Smooth muscle cell of bladder (primary cell): ENCODE data around the gene RALGDS. TPM values are rescaled to one million over a fixed set of nuclear protein-coding genes. Genes with fewer than 3 reads are reported as not detected.

Source experiments
- total RNA-seq: library from RNA; depleted of rRNA; stranded (reverse); fragments of >200 nt; gene quantifications from 2 replicates; pipeline ENCODE4 v1.2.3, GENCODE V29; 2014

Gene RALGDS
- 16.5 and 25.2 TPM in 2 replicates for total RNA-seq

DNA sequence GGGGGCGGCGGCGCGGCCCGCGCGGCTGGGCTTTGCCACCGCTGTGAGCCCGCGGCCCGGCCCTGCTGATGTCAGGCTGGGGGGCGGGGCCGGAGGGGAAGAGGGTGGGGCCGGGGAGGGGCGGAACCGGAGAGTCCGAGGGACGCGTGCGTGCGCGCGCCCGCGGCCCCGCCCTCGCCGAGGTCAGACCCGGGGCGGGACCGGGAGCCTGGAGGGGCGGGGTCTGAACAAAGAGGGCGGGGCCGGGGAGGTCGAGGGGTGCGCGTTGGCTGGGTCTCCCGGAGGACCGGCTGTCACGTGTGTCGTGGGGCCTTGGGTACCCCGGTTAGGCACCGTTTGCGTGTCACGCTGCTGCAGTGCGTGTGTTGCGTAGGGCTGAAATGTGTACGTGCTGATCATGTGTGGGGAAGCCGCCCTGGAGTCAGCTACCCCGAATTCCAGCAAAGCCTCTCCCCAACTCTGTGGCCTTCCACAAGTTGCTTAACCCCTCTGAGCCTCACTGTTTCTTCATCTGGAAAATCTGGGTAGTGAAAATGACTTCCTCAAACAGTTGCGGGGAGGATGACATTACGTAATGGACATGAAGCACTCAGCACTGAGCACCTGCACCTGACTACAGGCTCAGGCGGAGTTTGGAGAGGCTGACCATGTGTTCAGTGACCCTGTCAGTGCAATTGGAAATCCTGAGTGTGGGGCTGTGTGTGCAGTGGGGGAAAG lies at the start of gene RALGDS:
TSS of gene RALGDS (minus strand) at position 43 of the 717 bp plus-strand sequence. CDS start 86 bp downstream, outside the sequence.

DNA sequence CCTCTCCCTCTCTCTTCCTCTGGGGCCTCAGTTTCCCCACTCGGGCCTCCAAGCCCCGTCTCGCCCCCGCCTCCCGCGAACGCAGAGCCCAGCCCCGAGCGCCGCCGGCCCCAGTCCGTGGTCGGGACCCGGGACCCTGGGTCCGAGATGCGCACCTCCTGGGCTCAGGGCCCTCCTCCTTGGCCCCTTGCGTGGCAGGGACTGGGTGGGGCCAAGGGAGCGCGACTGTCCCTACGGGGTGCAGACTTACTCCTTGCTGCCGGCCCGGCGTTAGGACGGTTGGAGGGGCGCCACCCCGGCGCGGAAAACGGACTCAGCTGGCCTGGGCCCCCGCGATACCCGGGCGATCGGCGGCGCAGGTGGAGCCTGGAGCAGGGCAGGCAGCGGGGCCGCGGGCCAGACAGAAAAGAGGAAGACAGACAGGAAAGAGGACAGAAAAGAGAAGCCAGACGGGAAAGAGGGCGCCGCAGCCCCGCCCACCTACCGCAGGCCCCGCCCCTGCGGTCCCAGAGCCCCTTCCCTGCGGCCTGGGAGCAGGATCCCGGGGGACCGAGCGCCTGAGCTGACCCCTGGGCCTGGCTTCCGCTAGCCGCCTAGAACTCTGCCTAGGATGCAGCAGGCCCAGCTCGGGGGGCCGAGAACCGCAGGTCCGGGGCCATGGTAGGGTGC lies 42.6 kb upstream of the RALGDS start, which contains the start of gene GBGT1:
TSS of gene GBGT1 (minus strand) at position 411 of the 669 bp plus-strand sequence. CDS start 1,502 bp downstream, outside the sequence.

DNA sequence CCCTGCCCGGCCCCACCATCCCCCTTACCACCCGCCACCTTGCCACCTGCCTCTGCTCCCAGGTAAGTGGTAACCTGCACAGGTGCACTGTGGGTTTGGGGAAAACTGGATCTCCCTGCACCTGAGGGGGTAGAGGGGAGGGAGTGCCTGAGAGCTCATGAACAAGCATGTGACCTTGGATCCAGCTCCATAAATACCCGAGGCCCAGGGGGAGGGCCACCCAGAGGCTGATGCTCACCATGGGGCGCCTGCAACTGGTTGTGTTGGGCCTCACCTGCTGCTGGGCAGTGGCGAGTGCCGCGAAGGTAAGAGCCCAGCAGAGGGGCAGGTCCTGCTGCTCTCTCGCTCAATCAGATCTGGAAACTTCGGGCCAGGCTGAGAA lies 59.3 kb downstream of the RALGDS start, which contains the start of gene CEL:
TSS of gene CEL (plus strand) at position 218 of the 382 bp plus-strand sequence. CDS start at position 240, 22 bp downstream.

Other genes starting within 250 kb of the RALGDS start
- gene AK8, start 243.0 kb downstream of the RALGDS start, total RNA-seq: 0.37 and 0.57 TPM in 2 replicates
- 3.1 and 3.3 TPM in 2 replicates for gene SPACA9, start 242.3 kb downstream of the RALGDS start, total RNA-seq
- 26.5 and 34.3 TPM in 2 replicates for gene TSC1, start 176.6 kb downstream of the RALGDS start, total RNA-seq
- gene GFI1B, start 142.5 kb downstream of the RALGDS start, total RNA-seq: not detected in 2 replicates
- 30.3 and 32.6 TPM in 2 replicates for gene GTF3C5, start 90.2 kb downstream of the RALGDS start, total RNA-seq
- 0.14 and 0.18 TPM in 2 replicates for gene CEL, start 59.3 kb downstream of the RALGDS start, total RNA-seq
- gene GBGT1, start 42.7 kb upstream of the RALGDS start, total RNA-seq: 6.8 and 7.8 TPM in 2 replicates
- not detected in 2 replicates for gene OBP2B, start 88.0 kb upstream of the RALGDS start, total RNA-seq
- gene ABO, start 154.0 kb upstream of the RALGDS start, total RNA-seq: not detected in 2 replicates
- 7.4 and 11.6 TPM in 2 replicates for gene SURF6, start 214.9 kb upstream of the RALGDS start, total RNA-seq
- 7.7 and 9.5 TPM in 2 replicates for gene MED22, start 226.9 kb upstream of the RALGDS start, total RNA-seq
- 2,732 and 3,145 TPM in 2 replicates for gene RPL7A, start 227.0 kb upstream of the RALGDS start, total RNA-seq
- gene SURF1, start 235.2 kb upstream of the RALGDS start, total RNA-seq: 35.4 and 45.7 TPM in 2 replicates
- 9.8 and 11.6 TPM in 2 replicates for gene SURF2, start 235.3 kb upstream of the RALGDS start, total RNA-seq